Endodermal cell (in vitro differentiated cells): Measurements from ENCODE around the gene ZSWIM4. TPM values are rescaled to one million over a fixed set of nuclear protein-coding genes. Genes with fewer than 3 reads are reported as not detected.
A peak's percentile ranks its signal among the peaks of the same experiment; 100 is the strongest.

ENCODE experiments used
- DNase-seq: peaks from one replicate; pipeline ENCODE4 v3.0.0-alpha.2; 2017
- H3K27ac ChIP-seq: 2 replicates; pipeline ENCODE4 v1.5.1; 2013; ENCODE audit warnings: mild to moderate bottlenecking, low read depth, low read length, moderate library complexity
- H3K27me3 ChIP-seq: 2 replicates; pipeline ENCODE4 v1.6.1; 2013; ENCODE audit warnings: mild to moderate bottlenecking, low read length, moderate library complexity; ENCODE audit not compliant: insufficient read depth, control insufficient read depth, poor library complexity, severe bottlenecking
- H3K36me3 ChIP-seq: 2 replicates; pipeline ENCODE4 v1.7.0; 2013; ENCODE audit warnings: mild to moderate bottlenecking, low read length, moderate library complexity; ENCODE audit not compliant: control insufficient read depth, insufficient read depth
- H3K4me1 ChIP-seq: one replicate; pipeline ENCODE4 v1.7.0; 2013; ENCODE audit warnings: low read length; ENCODE audit not compliant: control insufficient read depth, insufficient read depth
- H3K4me3 ChIP-seq: 2 replicates; pipeline ENCODE4 v1.5.1; 2013; ENCODE audit warnings: mild to moderate bottlenecking, low read length, moderate library complexity
- H3K9ac ChIP-seq: 2 replicates; pipeline ENCODE4 v1.6.1; 2013; ENCODE audit warnings: mild to moderate bottlenecking, low read length, moderate library complexity; ENCODE audit not compliant: poor library complexity, severe bottlenecking; ENCODE audit errors: extremely low read depth
- H3K9me3 ChIP-seq: 2 replicates; pipeline ENCODE4 v1.6.1; 2013; ENCODE audit warnings: mild to moderate bottlenecking, low read length, moderate library complexity; ENCODE audit not compliant: control insufficient read depth
- H3K27ac Mint-ChIP-seq: 2 replicates; pipeline ENCODE4 v1.8.0; 2020; ENCODE audit warnings: mixed read lengths
- H3K27me3 Mint-ChIP-seq: 2 replicates; pipeline ENCODE4 v1.8.0; 2021; ENCODE audit warnings: mild to moderate bottlenecking, mixed read lengths; ENCODE audit not compliant: insufficient read depth
- H3K36me3 Mint-ChIP-seq: 2 replicates; pipeline ENCODE4 v1.8.0; 2020; ENCODE audit warnings: low read depth, mixed read lengths
- H3K4me1 Mint-ChIP-seq: 2 replicates; pipeline ENCODE4 v1.8.0; 2020; ENCODE audit warnings: mixed read lengths
- H3K4me3 Mint-ChIP-seq: 2 replicates; pipeline ENCODE4 v1.8.0; 2020; ENCODE audit warnings: mild to moderate bottlenecking, moderate library complexity, mixed read lengths
- H3K9me3 Mint-ChIP-seq: 2 replicates; pipeline ENCODE4 v1.8.0; 2020; ENCODE audit warnings: mild to moderate bottlenecking, mixed read lengths
- CTCF ChIP-seq: fragments of 200-600 bp; sonication (generic); conservative IDR thresholded peaks from 2 replicates; pipeline ENCODE4 v1.5.0; 2021; ENCODE audit warnings: antibody characterized with exemption, mild to moderate bottlenecking
- WGBS, 2 experiments: methylation state at CpG; one replicate each; pipeline versions ENCODE4 v1.1.5 to v1.1.7; 2013; ENCODE audit warnings: missing lambda C conversion rate in 2 of 2, mixed read lengths in 1 of 2; ENCODE audit not compliant: insufficient coverage in 1 of 2, insufficient read length in 1 of 2; 5-methylcytosine and 5-hydroxymethylcytosine counted together
- total RNA-seq, 2 donors: library from RNA; stranded (reverse); fragmentation: NEBNext Ultra II Directional in 1 of 2; extraction: Animal tissue kit (Norgen Biotek cat#: 25700) in 1 of 2; gene quantifications; 2 replicates in 1 of 2; 3 replicates in 1 of 2; pipeline ENCODE4 v1.2.1, GENCODE V29; 2021

Gene ZSWIM4
- total RNA-seq, 2 donors from 2014 or later, result 30.0 to 41.9 TPM

GRCh38 chr19:13843104-13843921, 48.1 kb downstream of the ZSWIM4 start:
- Histone ChIP-seq H3K4me1 (peaks cover 17% of the 10 kb centered on the region), H3K27me3 (no peaks in the 10 kb centered on the region), H3K36me3 (no peaks in the 10 kb centered on the region), H3K9ac (peak overlapping the region; percentile 57), H3K4me3 (peak overlapping the region; percentile 83), H3K9me3 (no peaks in the 10 kb centered on the region), H3K27ac (no peak overlapping the region)
- peaks cover 15% of the 10 kb centered on the region for H3K4me1 Mint-ChIP-seq
- H3K36me3 Mint-ChIP-seq, result no peaks in the 10 kb centered on the region
- TF ChIP-seq CTCF, result no peak
- no peaks in the 10 kb centered on the region for H3K27me3 Mint-ChIP-seq
- peak; percentile 83 for DNase-seq
- H3K27ac Mint-ChIP-seq, result peak overlapping the region; percentile 90
- H3K9me3 Mint-ChIP-seq, result no peaks in the 10 kb centered on the region
- WGBS, 2 experiments, result 34 to 49% methylated on average over 8 to 24 of the region's 24 CpGs
- peak overlapping the region; percentile 76 for H3K4me3 Mint-ChIP-seq

- no peak overlapping the region for H3K9ac ChIP-seq
Observed at GRCh38 chr19:13844130-13844631, 48.9 kb downstream of the ZSWIM4 start.

More at GRCh38 chr19:13844130-13844631, 48.9 kb downstream of the ZSWIM4 start:
- Mint-ChIP-seq H3K9me3 (no peaks in the 10 kb centered on the region), H3K4me3 (peak overlapping the region; percentile 76), H3K27me3 (no peaks in the 10 kb centered on the region), H3K27ac (no peak overlapping the region), H3K36me3 (no peaks in the 10 kb centered on the region), H3K4me1 (peaks cover 18% of the 10 kb centered on the region)
- no peaks in the 10 kb centered on the region for H3K27me3 ChIP-seq
- H3K9me3 ChIP-seq, result no peaks in the 10 kb centered on the region
- no peak overlapping the region for H3K4me3 ChIP-seq
- H3K27ac ChIP-seq, result no peak overlapping the region
- DNase-seq, result no peak
- no peaks in the 10 kb centered on the region for H3K36me3 ChIP-seq
- TF ChIP-seq CTCF, result no peak
- WGBS, 2 experiments, result 78 to 91% methylated on average over 3 to 6 of the region's 7 CpGs
- H3K4me1 ChIP-seq, result peaks cover 17% of the 10 kb centered on the region
